ENCODE results near the gene ESR1. TPM values are rescaled to one million over a fixed set of nuclear protein-coding genes. Genes with fewer than 3 reads are reported as not detected.
A peak's percentile ranks its signal among the peaks of the same experiment; 100 is the strongest.

Gene ESR1
- total and polyA plus RNA-seq, 2 experiments from 2014 or later: 1.6 to 5.1 TPM

GRCh38 chr6:151763938-151764680 is 43.4 kb upstream of the ESR1 start:
- no peaks in the 10 kb centered on the region for H3K9me3 ChIP-seq (ENCODE audit: low read depth)
- peak overlapping the region; percentile 62 for H3K27ac ChIP-seq
- no peaks in the 10 kb centered on the region for H3K27me3 ChIP-seq
- H3K36me3 ChIP-seq: no peaks in the 10 kb centered on the region
- H3K4me1 ChIP-seq (ENCODE audit: low read depth): peaks cover 13% of the 10 kb centered on the region
- peak; percentile 86 to 95 for DNase-seq (ENCODE audit: low read depth in 1 of 2, low spot score in 1 of 2)
- peak overlapping the region; percentile 14 for H3K4me3 ChIP-seq
- peak; percentile 83 for TF ChIP-seq CTCF (IDR thresholded peaks at IDR 0.05; ENCODE audit: low read depth, low read length)

GRCh38 chr6:151765444-151765886 is 42.0 kb upstream of the ESR1 start:
- Histone ChIP-seq H3K9me3 (ENCODE audit: low read depth) (no peaks in the 10 kb centered on the region), H3K27me3 (no peaks in the 10 kb centered on the region), H3K4me1 (ENCODE audit: low read depth) (peaks cover 13% of the 10 kb centered on the region), H3K4me3 (no peak overlapping the region), H3K27ac (no peak overlapping the region), H3K36me3 (no peaks in the 10 kb centered on the region)
- DNase-seq (ENCODE audit: low read depth in 1 of 2, low spot score in 1 of 2): peak; percentile 67 to 92
- TF ChIP-seq CTCF (IDR thresholded peaks at IDR 0.05; ENCODE audit: low read depth, low read length): peak; percentile 78

- Histone ChIP-seq H3K27ac (no peak overlapping the region), H3K4me1 (ENCODE audit: low read depth) (no peaks in the 10 kb centered on the region), H3K36me3 (no peaks in the 10 kb centered on the region), H3K9me3 (ENCODE audit: low read depth) (no peaks in the 10 kb centered on the region), H3K4me3 (no peak overlapping the region), H3K27me3 (no peaks in the 10 kb centered on the region)
- TF ChIP-seq CTCF (IDR thresholded peaks at IDR 0.05; ENCODE audit: low read depth, low read length): no peak
- DNase-seq (ENCODE audit: low read depth in 1 of 2, low spot score in 1 of 2): no peak
Observed at GRCh38 chr6:151772446-151772845, 35.0 kb upstream of the ESR1 start.

GRCh38 chr6:151773382-151773781 is 34.1 kb upstream of the ESR1 start:
- no peaks in the 10 kb centered on the region for H3K9me3 ChIP-seq (ENCODE audit: low read depth)
- no peaks in the 10 kb centered on the region for H3K36me3 ChIP-seq
- H3K4me3 ChIP-seq: no peak overlapping the region
- no peaks in the 10 kb centered on the region for H3K4me1 ChIP-seq (ENCODE audit: low read depth)
- no peaks in the 10 kb centered on the region for H3K27me3 ChIP-seq
- H3K27ac ChIP-seq: no peak overlapping the region
- no peak for DNase-seq (ENCODE audit: low read depth in 1 of 2, low spot score in 1 of 2)
- no peak for TF ChIP-seq CTCF (IDR thresholded peaks at IDR 0.05; ENCODE audit: low read depth, low read length)

- no peaks in the 10 kb centered on the region for H3K9me3 ChIP-seq (ENCODE audit: low read depth)
Observed at GRCh38 chr6:151782560-151782959, 24.9 kb upstream of the ESR1 start.

More at GRCh38 chr6:151782560-151782959, 24.9 kb upstream of the ESR1 start:
- H3K4me1 ChIP-seq (ENCODE audit: low read depth): no peaks in the 10 kb centered on the region
- no peaks in the 10 kb centered on the region for H3K27me3 ChIP-seq
- no peak for DNase-seq (ENCODE audit: low read depth in 1 of 2, low spot score in 1 of 2)
- H3K27ac ChIP-seq: no peak overlapping the region
- no peaks in the 10 kb centered on the region for H3K36me3 ChIP-seq
- no peak overlapping the region for H3K4me3 ChIP-seq
- TF ChIP-seq CTCF (IDR thresholded peaks at IDR 0.05; ENCODE audit: low read depth, low read length): no peak
